NOMO-1 treated with DMSO at 0.1 percent for 48 hours (cell line): ENCODE results near the gene FOXO6.
A peak's percentile ranks its signal among the peaks of the same experiment; 100 is the strongest.
"Not testable (repeated sequence)": the region's sequence is repeated elsewhere in the genome, so short reads cannot be mapped to it uniquely, and the experiment has no call there.

Source experiments
- DNase-seq: peaks from one replicate; lab custom pipeline; 2025; ENCODE audit not compliant: unreplicated experiment; lab: John Stamatoyannopoulos, UW

Gene FOXO6

DNA sequence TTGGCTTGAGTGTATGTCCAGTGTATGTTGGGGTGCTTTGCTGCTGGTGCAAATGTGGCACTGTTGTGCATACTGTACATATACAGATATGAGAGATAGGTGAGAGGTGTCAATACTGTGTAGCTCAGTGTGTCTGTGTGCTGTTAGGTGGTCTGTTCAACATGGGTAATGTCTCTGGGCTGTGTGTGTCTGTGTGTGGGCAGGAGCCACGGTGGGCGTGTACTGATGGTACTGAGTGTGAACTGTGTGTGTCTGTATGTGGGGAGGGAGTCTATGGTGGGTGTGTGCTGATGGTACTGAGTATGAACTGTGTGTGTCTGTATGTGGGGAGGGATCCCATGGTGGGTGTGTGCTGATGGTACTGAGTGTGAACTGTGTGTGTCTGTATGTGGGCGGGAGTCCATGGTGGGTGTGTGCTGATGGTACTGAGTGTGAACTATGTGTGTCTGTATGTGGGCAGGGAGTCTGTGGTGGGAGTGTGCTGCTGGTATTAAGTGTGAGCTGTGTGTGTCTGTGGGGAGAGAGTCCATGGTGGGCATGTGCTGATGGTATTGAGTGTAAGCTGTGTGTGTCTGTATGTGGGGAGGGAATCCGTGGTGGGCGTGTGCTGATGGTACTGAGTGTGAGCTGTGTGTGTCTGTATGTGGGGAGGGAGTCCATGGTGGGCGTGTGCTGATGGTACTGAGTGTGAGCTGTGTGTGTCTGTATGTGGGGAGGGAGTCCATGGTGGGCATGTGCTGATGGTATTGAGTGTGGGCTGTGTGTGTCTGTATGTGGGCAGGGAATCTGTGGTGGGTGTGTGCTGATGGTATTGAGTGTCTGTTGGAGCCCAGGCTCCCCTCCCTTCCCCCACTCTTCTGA, 32.2 kb upstream of the FOXO6 start:
- no peak for DNase-seq

DNA sequence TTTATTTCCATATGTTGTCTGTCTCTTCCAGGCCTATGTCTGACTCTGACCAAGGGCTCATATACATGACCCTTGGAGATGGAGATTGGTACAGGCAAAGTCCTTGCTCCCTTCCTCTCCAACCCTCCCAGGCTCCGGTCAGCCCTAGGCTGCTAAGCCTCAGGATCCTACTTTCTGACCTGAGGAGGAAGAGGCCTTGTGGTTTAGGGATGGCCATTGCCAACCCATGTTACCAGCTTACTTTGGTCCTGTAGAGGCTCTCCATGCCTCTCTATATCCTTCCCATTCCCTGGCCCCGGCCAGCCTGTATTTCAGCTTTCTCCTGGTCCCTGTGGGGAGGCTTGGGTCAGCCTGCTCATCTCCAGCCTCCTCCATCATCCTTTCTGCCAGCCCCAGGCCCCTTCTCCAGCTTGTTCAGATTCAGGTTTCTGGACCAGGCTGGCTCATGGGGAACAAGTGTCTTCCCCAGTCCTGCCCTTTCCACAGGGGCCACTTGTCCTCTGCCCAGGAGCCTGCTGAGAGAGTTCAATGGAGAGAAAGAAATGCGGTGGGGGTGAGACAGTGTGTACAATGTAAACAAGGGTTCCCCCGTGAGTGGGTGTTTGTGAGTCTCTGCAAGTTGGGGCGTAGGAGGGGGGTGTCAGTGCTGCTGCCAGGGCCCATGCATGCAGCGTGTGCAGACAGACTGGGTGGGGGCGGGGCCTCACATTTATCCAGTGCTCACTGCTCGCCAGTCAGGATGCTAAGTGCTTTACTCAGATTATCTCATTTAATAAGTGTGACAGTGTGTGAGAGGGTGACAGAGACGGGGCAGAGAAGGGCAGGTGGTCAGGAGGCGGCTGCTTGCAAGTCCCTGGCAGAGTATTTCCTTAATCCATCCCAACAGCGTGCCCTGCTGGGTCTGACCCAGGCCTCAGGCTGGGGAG, 31.3 kb upstream of the FOXO6 start:
- no peak for DNase-seq

- no peak for DNase-seq
Observed at GRCh38 chr1:41330588-41331545, 30.4 kb upstream of the FOXO6 start.

GRCh38 chr1:41331546-41331917, 29.7 kb upstream of the FOXO6 start:
- DNase-seq, result no peak

DNA sequence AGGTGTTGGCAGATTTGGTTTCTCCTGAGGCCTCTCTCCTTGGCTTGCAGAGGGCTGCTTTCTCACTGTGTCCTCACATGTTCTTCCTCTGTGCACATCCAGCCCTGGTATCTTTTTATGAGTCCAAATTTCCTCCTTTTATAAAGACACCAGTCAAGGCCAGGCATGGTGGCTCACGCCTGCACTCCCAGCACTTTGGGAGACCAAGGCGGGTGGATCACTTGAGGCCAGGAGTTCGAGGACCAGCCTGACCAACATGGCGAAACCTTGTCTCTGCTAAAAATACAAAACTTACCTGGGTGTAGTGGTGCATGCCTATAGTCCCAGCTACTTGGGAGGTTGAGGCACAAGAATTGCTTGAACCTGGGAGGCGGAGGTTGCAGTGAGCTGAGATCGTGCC, 29.1 kb upstream of the FOXO6 start:
- not testable (repeated sequence) for DNase-seq

- no peak for DNase-seq
Observed at GRCh38 chr1:41333146-41333784, 28.0 kb upstream of the FOXO6 start.

DNA sequence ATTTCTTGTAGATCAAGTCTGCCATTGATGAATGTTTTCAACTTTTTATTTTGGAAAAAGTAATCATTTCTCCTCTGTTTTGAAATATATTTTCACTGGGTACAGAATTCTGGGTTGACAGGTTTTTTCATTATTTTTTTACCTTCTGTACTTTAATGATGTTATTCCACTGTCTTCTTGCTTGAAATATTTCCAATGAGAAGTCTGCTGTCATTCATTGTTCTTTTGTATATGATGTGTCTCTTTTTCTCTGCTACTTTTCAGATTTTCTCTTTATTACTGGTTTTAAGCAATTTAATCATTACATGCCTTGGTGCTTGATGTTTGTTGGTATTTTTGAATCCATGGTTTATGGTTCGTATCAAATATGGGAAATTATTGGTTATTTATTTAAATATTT, 22.4 kb upstream of the FOXO6 start:
- DNase-seq, result no peak

- no peak for DNase-seq
Observed at GRCh38 chr1:41340655-41341364, 20.4 kb upstream of the FOXO6 start.

DNA sequence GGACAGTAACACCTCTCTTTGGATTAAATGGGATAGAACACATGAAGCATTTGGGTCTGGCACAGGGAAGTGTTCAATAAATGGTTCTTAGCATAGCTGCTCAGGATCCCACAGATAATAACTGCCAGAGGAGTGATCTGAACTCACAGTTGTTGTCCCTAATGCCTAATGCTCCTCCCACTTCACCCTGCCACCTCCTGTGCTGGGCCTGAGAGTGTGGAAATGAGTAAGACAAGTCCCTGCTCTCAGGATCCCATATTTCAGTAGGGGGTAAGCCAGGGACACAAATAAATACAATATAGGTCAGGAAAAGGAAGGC, 19.9 kb upstream of the FOXO6 start:
- no peak for DNase-seq

GRCh38 chr1:41341772-41342562, 19.3 kb upstream of the FOXO6 start:
- DNase-seq, result peak; percentile 78

DNA sequence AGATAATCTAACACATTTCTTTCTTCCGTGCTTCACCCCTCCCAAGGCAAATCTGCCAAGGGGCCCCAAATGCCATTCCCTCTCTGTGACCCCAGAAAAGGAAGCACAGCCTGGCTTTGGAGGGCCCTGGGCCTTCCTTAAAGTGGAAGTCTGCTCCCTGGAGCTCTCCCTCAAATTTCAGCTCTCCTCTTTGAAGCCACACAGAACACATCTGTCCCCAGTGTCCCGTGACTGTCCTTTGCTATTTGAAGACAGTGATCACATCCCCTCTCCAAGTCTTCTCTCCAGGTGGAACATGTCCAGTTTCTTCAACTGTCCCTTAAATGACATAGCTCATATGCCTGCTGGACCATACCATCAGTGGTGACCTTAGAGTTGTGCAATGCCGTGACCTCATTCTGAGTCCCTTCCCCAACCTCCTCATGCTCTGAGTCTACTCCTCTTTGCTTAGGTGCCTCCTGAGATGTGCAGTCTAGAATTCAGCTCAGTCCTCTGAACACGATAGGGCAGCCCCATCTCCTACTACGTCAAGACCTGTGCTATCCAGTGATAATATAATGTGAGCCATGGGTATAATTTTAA, 18.4 kb upstream of the FOXO6 start:
- no peak for DNase-seq

DNA sequence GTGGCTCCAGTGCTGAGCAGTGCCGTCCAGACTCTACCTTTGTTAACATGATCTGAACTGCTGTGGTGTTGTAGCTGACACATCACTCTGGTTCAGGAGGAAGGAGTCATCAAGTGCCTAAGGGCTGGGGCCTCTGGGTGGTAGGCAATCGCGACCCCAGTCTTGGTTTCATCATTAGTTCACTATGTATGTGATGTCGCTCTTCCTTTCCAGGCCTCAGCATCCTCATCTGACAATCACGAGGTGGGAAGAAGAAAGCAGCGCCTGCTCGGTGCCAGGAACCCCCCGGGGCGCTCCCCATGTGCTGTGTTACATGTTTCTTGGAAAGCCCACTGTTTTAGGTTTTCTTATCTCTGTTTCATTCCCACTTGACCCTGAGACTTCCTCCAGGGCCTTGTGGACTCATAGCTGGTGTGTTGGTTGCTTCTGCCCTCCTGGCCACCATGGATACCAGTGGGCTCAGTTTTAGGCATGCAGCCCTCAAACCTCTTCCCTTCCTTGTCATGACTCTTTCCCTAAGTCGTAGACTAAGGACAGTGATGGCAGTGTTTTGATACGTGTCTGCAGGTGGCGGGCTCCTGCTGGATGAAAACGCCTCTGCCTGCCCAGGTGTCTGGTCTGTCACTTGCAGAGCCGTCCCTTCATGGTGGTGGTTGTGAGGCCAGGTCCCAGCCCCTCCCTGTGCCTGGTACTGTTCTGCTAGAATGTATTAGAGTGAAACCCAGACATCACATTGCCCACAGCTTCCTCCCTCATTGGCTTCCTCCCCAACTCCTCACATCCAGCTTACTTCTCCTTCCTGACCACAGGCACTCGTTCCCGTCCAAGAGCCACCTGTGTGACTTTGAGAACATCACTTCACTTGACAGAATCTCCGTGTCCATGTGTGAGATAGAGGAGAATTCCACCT, 17.2 kb upstream of the FOXO6 start:
- peak; percentile 17 for DNase-seq

DNA sequence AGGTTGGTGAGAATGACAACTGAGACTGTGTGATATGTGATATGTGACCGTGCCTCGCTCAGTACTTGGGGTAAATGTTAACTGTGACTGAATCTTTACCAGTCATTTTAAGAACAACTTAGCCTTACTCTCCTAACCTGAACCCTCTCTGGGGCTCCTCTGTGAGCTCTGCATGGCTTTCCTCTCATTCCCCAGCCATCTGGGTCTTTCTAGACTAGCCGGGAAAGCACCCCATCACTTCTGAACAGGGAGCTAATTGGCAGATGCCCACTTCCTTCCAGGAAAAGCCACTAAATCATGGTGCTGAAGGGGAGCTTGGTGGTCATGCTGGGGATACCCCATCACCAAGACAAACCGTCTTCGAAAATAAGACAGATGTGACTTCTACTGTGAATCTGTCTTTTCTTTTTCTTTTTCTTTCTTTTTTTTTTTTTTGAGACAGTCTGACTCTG, 16.5 kb upstream of the FOXO6 start:
- DNase-seq, result no peak

DNA sequence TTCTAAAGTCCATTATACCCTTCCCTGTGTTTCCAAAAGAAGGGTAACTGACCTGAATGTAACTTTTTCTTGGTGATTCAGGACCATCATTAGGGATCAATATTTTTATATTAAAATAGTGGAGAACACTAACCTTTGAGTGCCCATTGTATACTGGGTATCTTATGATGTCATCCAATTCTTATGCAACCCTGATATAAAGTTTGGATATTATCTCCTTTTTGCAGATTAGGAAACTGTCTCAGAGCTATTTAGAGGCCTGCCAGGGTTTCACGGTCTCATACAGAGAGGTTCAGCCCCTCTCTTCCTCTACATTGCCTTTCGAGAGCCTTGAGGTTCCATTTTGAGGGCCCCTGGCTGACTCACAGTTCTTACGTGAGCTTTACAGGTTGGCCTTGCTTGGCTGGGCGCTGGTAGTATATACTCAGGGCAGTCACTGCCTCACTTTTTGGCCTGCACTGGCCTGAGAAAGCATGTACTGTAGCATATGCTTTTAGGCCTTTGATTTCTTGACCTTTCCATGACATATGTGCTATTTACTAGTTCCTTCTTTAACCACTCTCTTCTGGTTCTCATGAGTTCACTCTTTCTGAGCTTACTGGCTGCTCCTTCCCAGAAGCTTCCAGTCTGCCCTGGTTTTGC, 15.7 kb upstream of the FOXO6 start:
- DNase-seq, result no peak

GRCh38 chr1:41347276-41347675, 14.0 kb upstream of the FOXO6 start:
- no peak for DNase-seq

DNA sequence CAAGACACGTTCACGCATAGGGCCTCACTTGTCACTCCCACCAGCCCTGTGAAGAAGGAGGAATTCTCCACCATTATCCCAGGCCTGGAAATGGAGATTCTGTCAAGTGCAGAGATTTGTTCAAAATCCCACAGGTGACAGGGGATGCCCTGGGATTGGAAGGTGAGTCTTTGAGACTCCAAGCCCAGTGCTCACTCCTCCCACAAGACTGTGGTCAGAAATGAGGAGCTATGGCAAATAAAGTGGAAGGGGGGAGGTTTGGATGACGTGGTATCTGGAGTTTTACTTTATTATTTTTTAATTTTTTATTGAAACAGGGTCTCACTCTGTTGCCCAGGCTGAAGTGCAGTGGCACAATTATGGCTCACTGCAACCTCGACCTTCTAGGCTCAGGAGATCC, 12.8 kb upstream of the FOXO6 start:
- no peak for DNase-seq

DNA sequence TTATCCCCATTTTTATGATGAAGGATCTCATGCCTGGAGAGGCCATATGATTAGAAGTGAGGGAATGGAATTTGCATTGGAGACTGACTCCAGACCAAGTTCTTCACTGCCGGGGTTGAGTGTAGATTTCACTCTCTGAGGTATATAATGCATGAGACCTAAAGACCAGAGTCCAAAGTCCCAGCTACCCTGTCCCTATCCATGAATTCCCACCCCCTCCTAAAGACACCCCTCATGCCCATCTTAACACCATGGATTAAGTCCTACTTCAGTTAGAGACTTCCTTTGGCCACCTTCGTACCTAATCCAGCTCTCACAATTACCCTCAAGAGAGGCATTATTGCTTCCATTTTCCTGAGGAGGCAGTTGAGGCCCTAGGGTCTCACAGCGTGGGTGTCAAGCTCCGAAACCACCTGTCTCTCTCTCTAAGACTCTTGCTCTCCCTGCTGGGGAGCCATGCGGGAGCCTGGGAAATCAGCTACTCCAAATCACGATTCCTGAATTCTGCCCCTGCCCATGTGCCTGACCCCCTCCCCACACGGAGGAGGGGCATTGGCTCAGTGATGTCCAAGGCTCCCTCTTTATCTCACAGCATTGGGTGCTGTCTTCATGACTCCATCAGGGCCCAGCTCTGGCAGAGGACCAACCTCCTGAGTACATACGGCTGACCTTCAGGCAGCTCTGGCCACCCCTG, 11.7 kb upstream of the FOXO6 start:
- no peak for DNase-seq
